ENCODE results near the gene TARP.

Gene TARP

DNA sequence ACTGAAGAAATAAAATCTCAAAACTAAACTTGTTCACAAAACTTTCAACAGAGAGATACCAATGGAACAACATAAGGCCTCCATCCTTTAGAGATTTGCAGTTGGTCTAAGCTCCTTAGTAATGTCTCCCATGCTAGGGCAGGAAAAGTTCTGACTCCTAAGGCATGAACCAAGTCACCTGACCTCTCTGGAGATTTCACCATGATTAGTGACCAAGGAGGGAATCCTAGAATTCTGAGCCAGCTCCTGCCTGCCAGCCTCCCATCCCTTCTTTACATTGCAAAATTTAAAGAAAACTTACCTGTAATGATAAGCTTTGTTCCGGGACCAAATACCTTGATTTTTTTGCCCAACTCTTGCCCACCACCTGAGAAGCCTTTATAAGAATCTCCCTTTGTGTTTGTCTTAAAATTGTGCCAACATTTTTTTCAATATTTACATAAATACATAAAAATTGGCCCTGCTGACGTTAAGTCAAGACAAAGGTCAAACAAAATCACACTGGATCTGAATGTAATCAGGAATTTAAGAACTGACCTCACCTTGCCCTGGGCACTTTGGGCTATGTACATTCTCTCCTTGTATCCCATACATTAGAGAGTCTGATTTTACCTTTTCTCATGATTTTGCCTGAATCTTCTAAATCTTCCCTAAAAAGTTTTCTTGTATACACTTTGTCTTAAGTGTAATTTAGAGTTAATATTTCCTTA lies at the start of gene TARP:
Gene TARP, minus strand, starts transcription at position 351 of the 710 bp plus-strand sequence.
- no peak for DNase-seq

DNA sequence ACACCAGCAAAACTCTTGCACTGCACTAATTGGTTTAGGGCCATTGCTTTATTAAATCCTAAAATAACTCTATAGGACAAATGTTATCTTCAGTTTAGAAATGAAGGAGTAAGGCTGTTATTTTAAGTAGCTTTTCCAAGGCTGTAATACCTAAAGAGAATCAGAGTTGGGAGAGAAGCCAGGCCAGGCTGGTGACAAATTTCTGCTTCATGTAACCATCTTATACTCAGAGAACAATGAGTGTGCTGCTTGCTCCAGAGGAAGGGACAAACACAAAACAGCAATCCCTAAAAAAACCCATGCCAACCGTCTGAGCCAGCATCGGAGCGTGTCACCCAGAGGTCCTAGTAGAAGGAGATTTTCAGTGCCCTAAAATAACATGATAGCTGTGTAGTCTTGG lies 49.7 kb upstream of the TARP start:
- peak; percentile 10 for DNase-seq

DNA sequence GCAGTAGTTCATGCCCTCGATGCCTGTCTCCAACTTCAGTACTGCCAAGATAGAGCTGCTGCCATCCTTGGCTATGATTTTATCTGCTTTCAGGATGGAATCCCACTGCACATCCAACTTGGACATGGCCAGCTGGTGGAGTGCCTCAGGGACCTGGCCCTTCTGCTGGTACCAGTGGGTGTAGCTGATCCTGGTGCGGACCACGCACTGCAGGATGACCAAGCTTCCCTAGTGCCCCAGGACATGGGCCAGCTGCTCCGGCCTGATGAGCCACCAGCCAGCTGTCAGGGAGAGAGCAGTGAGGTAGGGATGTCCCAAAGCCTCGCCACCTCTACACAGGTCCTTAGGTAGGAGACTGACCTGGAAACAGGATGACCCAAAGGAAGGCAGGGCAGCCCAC lies 49.0 kb upstream of the TARP start:
- no peak for DNase-seq

- no peak for DNase-seq
Observed at GRCh38 chr7:38321967-38322366, 48.5 kb upstream of the TARP start.

GRCh38 chr7:38321515-38321944 lies 48.1 kb upstream of the TARP start:
- peak; percentile 86 for DNase-seq

DNA sequence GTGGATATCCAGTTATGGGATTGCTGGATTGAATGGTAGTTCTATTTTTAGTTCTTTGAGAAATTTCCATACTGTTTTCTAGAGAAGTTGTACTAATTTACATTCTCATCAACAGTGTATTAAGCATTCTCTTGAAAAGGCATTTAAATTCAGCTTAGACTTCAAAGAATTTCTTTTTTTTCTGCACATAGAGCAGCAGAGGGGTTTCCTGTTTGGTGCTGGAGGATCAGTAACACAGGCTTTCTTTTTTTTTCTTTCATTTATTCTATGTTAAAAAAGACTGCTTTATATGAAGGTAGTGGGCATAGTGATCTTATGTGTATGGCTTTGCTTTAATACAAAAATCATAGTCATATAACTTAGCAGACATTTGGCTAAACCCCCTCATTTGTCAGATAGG lies 47.6 kb upstream of the TARP start:
- no peak for DNase-seq

DNA sequence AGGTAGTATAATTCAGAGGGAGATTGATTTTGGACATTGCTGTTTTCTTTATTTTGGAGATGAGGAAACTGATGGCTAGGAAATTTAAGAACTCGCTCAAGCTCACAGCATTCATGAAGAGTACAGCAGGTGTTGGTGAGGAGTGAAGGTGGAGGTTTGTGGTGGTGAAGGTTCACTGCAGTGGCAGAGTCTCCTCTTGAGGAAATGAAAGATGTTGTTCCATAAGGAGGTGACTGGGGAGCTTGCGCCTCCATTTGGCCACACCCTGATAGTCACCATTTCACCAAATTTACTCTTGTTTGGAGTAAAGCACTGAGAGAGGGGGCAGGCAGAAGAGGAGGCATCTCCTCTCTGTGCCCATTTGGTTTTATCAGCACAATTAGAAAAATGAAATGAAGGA lies 46.4 kb upstream of the TARP start:
- DNase-seq = no peak

DNA sequence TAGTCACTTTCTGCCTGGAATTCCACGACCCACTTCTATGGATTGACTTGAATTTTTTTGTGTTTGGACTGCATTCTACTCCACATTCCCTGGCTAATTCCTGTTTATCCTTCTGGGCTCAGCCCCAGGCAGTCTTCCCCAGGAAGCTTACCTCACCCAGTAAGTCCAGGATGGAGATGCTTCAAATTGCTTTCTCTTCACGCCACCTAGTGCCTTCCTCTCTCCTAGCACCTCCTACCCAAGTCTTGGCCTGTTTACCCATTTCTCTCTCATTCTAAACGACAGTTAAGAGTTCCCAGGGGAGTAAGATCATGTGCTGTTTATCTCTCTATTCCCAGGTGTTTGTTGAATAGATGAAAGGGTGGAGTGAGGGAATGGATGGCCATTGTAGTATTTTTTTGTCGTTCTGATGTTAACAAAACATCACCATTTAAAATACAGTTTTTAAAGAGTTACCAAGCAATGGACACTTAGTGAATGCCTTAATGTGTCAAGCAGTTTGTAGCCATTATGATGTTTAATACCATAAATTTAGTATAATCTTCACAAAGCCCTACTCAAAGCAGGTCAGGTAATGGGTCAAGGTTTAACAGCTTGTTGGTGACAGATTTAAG lies 45.5 kb upstream of the TARP start:
- DNase-seq = peak; percentile 87

GRCh38 chr7:38318241-38318640 lies 44.8 kb upstream of the TARP start:
- DNase-seq = no peak

DNA sequence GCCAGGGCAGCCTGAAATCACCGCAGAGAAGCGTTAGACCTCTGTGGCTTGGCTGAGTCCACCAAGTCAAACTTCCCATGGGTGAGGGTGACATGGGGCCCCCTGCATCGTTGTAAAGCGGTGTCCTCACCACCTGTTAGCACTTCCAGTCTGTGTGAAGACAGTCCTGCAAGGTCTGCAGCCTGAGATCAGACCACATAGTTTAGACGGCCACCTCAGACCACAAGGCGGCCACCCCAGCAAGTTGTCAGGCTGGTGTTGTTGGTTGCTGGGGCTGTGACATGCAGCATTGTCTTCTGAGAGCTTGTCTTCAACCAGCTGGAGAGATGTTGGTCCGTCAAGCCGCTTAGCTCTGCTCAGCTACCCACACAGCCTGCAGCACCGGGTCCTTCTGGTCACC lies 44.1 kb upstream of the TARP start:
- no peak for DNase-seq

- DNase-seq = no peak
Observed at GRCh38 chr7:38316733-38317360, 43.4 kb upstream of the TARP start.

GRCh38 chr7:38315410-38315809 lies 42.0 kb upstream of the TARP start:
- no peak for DNase-seq

GRCh38 chr7:38312821-38313220 lies 39.4 kb upstream of the TARP start:
- no peak for DNase-seq

GRCh38 chr7:38311329-38311937 lies 38.0 kb upstream of the TARP start:
- no peak for DNase-seq

- peak; percentile 12 for DNase-seq
Observed at GRCh38 chr7:38310591-38311101, 37.2 kb upstream of the TARP start.

DNA sequence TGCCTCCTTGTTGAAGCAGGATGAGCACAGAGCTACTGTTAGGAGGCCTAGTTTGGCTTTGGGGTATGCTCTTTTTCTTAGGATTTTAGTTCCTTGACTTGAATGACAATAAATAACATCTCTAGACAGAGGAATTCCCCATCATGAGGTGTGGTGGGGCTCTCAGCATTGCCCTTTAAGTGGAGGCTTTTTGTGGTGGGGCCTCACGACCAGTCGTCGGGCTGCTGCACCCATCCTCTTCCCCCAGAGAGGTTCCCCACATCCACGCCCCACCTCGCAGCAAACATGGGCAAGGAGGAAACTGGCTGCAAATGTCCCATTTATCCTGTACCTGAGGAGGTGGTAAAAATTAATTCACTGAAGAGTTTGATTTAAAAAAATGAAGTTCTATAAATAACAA lies 36.1 kb upstream of the TARP start:
- DNase-seq = no peak

DNA sequence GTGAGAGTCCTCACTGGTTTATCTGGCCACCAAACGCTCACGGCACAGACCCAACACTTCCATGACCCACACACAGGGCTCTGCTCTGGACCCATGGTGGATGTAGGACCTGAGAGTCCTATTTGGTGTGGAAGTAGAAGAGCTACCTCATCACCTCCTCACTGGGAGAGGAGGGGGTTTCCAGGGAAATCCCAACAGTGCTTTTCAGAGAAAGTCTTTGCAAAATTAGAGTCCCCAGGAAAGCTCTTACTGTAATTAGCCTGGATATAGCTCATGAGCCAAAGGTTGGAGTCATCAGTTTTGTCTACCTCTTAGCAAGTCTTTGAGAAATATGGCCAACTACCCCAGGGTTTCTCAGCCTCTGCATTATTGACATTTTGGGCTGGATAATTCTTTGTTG lies 34.7 kb upstream of the TARP start:
- DNase-seq = no peak

GRCh38 chr7:38307640-38308039 lies 34.2 kb upstream of the TARP start:
- DNase-seq = no peak

DNA sequence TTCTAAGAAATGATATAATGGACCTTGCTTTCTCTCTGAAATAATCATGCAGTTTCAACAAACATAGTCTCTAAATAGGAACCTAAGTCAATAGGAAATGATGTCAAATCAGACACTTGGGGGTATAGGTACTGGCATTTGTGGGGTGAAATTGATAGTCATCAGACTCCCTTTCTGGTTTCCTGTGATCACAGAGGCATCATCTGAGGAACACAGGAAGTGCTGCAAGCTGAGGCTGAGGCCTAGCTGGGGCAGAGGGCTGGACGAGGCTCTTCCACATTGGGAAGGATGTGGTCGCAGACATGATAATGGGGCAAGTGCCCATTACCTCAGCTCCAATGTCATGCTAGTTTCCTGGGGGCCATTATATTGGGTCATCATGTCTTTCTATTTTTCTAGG lies 33.5 kb upstream of the TARP start:
- DNase-seq = no peak

DNA sequence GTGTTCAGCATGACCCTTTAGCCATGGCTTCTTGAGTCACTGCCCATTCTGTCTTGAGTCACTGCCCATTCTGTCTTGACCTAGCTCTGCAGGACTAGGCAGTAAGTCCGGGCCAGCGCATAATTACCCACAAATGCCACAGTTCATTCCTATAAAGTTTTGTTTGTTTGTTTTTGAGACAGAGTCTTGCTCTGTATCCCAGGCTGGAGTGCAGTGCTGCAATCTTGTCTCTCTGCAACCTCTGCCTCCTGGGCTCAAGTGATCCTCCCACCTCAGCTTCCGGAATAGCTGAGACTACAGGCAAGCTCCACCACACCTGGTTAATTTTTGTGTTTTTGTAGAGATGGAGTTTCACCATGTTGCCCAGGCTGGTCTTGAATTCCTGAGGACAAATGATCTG lies 32.7 kb upstream of the TARP start:
- no peak for DNase-seq

DNA sequence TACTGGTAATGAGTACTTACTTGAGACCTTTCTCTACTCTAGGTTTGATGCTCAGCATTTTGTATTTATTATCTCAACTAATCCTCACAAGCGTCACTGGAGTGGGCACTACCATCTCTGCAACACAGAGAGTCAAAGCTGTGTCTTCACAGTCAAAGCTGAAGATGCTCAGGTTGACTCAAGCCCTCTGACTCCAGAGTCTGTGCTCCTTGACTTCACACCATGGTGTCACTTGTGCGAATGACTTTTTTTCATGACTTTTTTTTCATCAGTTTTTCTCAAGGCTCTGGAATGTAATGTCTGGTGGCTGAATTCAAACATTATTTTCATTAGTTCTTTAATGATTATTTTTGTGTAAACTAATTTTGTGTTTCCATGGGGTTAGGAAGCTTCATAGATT lies 30.4 kb upstream of the TARP start:
- no peak for DNase-seq

GRCh38 chr7:38300175-38300574 lies 26.7 kb upstream of the TARP start:
- no peak for DNase-seq

GRCh38 chr7:38299275-38299931 lies 26.0 kb upstream of the TARP start:
- no peak for DNase-seq
